Epithelial cell of esophagus (primary cell): Measurements from ENCODE around the gene SEC16A.
"Not testable (repeated sequence)": the region's sequence is repeated elsewhere in the genome, so short reads cannot be mapped to it uniquely, and the experiment has no call there.

Experiments used
- DNase-seq: peaks from one replicate; pipeline ENCODE4 v3.0.0; 2010; ENCODE audit warnings: low read depth
- H3K4me3 ChIP-seq: 2 replicates; pipeline ENCODE4 v1.5.1; 2011; ENCODE audit warnings: mild to moderate bottlenecking, low read length, control low read depth
- CTCF ChIP-seq: IDR thresholded peaks from 2 replicates; pipeline ENCODE4 v1.5.1; 2011; ENCODE audit warnings: low read depth, mild to moderate bottlenecking, low read length, control low read depth, inconsistent platforms; ENCODE audit not compliant: insufficient read depth; ENCODE audit errors: missing control alignments

SEC16A gene

GRCh38 chr9:136430588-136431234 lies 52.1 kb downstream of the SEC16A start:
- DNase-seq = no peak
- TF ChIP-seq CTCF = no peak
- H3K4me3 ChIP-seq = no peak overlapping the region

GRCh38 chr9:136429683-136430491 lies 53.0 kb downstream of the SEC16A start:
- H3K4me3 ChIP-seq = no peak overlapping the region
- DNase-seq = no peak
- no peak for TF ChIP-seq CTCF

GRCh38 chr9:136429075-136429628 lies 53.7 kb downstream of the SEC16A start:
- no peak for TF ChIP-seq CTCF
- no peak overlapping the region for H3K4me3 ChIP-seq
- DNase-seq = no peak

GRCh38 chr9:136426787-136427186 lies 56.1 kb downstream of the SEC16A start:
- DNase-seq = peak; percentile 28
- no peak overlapping the region for H3K4me3 ChIP-seq
- no peak for TF ChIP-seq CTCF

- not testable (repeated sequence) for DNase-seq, H3K4me3 ChIP-seq
These were observed 57.5 kb downstream of the SEC16A start for GRCh38 chr9:136425367-136425766.

GRCh38 chr9:136424750-136425362 lies 58.0 kb downstream of the SEC16A start:
- H3K4me3 ChIP-seq = no peak overlapping the region
- no peak for TF ChIP-seq CTCF
- DNase-seq = no peak

GRCh38 chr9:136423432-136424146 lies 59.3 kb downstream of the SEC16A start:
- no peak for DNase-seq
- TF ChIP-seq CTCF = no peak
- H3K4me3 ChIP-seq = no peak overlapping the region
